OCI-LY1 (cell line): ENCODE measurements around the gene IQCK.

Source experiments
- EZH2 ChIP-seq: fragments of 200-600 bp; sonication (generic), shearing (Covaris generic); IDR thresholded peaks from 2 replicates; pipeline ENCODE4 v1.8.0; 2017; ENCODE audit warnings: borderline replicate concordance, mixed run types, mild to moderate bottlenecking, antibody characterized with exemption, low read length, moderate library complexity, mixed read lengths
- TF ChIP-seq, protein P1 (sequence below): fragments of 200-600 bp; sonication (generic), shearing (Covaris generic); IDR thresholded peaks from 2 replicates; pipeline ENCODE4 v1.5.1; 2017; ENCODE audit warnings: mild to moderate bottlenecking, antibody characterized with exemption, low read length, moderate library complexity, mixed read lengths

DNA sequence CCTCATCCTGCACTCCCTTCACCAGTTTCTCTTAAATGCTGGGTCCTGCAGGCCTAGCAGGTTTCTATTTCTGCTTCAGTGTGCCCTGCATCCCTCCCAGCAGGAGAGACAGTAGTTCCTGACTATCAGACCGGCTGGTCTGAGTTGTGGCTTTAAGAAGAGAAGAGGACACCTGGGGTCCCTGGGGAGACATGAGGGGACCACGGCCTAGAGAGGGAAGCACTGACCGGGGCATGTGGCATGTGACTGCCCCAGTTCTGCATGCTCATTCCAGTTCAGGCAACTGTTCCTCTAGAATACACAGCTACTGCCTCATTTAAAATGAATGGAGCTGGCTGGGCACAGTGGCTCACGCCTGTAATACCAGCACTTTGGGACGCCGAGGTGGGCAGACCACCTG lies 105.3 kb downstream of the IQCK start:
- no peak for TF ChIP-seq EZH2
- TF ChIP-seq, protein P1, sequence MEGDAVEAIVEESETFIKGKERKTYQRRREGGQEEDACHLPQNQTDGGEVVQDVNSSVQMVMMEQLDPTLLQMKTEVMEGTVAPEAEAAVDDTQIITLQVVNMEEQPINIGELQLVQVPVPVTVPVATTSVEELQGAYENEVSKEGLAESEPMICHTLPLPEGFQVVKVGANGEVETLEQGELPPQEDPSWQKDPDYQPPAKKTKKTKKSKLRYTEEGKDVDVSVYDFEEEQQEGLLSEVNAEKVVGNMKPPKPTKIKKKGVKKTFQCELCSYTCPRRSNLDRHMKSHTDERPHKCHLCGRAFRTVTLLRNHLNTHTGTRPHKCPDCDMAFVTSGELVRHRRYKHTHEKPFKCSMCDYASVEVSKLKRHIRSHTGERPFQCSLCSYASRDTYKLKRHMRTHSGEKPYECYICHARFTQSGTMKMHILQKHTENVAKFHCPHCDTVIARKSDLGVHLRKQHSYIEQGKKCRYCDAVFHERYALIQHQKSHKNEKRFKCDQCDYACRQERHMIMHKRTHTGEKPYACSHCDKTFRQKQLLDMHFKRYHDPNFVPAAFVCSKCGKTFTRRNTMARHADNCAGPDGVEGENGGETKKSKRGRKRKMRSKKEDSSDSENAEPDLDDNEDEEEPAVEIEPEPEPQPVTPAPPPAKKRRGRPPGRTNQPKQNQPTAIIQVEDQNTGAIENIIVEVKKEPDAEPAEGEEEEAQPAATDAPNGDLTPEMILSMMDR: no peak
